NCI-H345 (cell line): ENCODE data around the gene NNMT.

Experiments used
- DNase-seq: peaks from one replicate; lab custom pipeline; 2025; lab: John Stamatoyannopoulos, UW

Gene NNMT

DNA sequence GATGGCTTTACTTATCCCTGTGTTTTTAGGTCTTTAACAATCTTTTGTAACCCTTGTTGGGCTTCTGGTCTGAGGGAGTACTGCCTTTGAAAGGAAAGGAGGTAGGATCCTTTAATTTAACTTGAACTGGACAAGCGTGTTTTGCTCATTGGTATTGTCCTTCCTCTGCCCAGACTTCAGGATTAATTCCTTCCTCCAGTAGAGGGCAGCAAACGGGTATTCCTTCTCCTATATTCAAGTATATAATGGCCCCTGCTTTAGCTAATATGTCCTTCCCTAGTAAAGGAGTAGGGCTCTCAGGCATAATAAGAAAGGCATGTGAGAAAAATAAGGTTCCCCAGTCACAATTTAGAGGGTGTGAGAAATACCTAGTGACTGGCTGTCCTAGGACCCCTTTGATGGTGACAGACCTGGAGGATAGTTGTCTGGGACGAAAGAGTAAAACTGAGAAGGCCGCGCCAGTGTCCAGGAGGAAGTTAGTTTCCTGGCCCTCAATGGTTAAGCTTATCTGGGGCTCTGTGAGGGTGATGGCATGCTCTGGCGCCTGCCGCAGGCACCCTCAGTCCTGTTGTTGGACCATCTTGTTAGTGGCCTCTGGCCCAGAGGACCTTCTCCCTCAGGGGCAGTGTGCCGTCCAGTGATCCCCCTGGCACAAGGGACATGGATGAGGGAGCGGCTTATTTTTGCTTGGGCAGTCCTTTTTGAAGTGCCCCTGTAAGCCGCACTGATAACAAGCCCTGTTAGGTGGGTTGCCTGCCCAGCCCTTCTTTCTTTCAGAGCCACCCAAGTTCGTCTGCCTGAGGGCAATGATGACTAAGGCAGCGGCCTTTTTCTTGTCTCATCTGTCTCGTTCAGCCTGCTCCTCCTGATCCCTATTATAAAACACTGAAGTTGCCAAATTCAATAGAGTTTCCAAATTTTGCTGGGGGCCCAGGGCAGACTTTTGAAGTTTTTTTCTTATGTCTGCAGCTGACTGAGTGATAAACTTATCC is 52.3 kb downstream of the NNMT start:
- DNase-seq = peak; percentile 25

DNA sequence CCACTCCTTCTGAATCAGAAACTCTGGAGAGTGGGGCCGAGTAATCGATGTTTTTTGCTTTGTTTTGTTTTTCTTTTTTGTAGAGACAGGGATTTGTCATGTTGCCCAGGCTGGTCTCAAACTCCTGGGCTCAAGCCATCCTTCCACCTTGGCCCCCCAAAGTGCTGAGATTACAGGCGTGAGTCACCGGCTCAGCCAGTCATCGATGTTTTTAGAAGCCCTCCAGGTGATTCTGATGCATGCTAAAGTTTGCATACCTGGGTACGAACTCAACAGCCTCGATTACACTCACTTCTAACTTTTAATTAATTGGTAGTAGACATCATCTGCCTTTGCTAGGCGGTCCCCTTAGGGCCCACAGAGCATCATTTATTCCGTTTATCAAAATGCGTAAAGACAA is 53.8 kb downstream of the NNMT start:
- DNase-seq = no peak

DNA sequence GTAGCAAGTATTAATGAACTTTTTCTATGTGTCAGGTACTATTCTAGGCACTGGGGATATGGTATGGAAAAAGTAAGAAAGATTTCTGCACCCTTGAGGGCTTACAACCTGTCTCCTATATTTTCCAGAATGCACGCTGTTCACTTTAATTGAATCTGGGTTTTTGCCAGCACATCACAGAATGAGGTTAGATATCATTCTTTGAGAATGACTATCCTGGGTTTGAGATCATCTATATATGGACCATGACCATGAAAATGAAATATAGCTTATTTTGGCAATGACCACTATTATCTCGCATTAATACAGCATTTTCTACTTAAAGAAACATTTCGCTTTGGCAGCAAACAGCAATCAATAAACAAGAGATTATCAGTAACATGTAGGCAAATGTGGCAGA is 57.2 kb downstream of the NNMT start:
- no peak for DNase-seq

DNA sequence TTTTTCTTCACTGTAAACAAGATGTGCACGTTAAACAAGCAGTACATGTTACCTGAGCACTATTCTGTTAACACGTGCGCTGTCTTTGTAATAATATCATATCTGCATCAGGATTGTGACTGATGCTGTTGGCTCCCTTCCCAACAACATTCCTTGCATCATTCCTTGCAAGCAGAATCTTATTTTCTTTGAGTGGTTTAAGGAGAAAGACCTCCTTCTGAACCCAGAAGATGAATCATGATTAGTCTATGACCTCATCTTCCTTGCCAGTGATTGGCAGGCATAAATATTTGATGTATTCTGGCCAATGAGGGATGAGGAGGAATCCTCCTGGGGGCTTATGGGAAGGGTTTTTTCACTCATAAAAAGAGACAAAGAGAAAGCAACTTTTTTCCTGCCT is 57.9 kb downstream of the NNMT start:
- no peak for DNase-seq

DNA sequence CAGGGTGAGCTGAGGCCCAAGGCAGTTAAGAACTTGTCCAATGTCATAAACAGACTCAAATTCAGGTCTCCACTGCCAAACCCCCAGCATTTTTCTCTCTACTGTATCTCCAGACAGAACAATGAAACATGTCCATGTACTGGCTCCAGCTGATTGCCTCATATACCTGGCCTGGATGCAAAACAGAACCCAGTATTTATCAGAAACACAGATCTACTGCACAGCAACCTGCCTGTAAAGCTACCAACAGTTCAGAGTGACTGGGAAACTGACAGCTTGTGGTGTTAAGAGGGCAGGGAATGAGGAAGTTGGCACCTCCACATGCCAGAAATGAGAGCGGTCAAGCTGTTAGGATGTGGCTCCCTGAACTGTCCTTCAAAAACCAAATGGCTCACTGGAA is 62.5 kb downstream of the NNMT start:
- DNase-seq = no peak

DNA sequence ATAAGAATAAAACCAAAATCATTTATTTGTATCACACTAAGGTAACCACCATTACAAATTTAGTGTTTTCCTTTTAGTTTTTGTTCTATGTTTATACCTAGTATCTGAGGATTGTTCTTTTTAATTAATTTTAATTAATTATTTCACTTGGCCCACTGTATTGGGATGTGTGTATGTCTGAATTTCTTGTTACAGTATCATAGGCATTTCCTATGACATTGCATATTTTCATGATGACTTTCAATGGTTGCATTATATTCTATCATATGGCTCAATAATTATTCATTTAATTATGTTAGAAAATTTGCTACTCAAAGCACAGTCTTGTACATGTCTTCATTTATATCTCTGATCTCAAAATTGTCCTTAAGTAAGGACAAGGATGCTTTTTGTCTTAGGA is 63.1 kb downstream of the NNMT start:
- DNase-seq = no peak

DNA sequence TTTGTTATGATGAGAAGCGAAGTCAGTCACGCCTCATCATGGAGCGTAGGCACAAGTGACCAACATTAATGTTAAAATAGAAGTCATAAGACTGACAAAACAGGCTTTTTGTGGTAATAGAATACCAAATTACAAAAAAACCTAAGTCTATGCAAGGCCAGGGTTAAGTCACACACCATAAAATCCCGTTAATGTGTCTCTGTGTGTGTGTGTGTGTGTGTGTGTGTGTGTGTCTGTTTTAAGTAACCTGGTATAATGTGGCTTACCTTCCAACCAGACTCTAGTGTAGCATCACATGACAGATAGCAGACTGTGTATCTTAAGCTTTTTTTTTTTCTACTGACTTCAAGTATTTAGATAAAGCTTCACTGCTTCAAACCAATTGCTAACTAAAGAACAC is 66.1 kb downstream of the NNMT start:
- DNase-seq = no peak

DNA sequence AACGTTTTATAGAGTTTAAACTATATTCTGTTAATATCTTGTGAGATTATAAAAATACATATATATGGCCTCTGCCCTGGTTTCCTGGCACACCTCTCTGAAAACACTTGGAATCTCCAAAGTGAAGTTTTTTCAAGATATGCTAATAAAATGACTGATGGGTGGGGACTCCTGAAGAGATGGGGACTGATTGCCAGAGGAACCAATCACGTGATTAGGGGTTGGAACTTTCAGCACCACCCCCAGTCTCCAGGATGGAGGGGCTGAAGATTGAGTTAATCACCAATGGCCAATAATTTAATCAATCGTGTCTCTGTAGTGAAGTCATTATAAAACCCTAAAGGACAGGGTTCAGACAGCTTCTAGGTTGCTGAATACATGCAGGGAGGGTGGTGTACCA is 66.8 kb downstream of the NNMT start:
- no peak for DNase-seq
